GM18519 (cell line): ENCODE results near the gene KRTAP27-1.

Experiments
- ATAC-seq: cut with Tn5 transposase; IDR thresholded peaks from one replicate; pipeline ENCODE4 v1.9.1; 2021; ENCODE audit warnings: mild to moderate bottlenecking, moderate library complexity; ENCODE audit not compliant: unreplicated experiment, low FRiP score

Gene KRTAP27-1

GRCh38 chr21:30337276-30337744 is at the start of gene KRTAP27-1:
Gene KRTAP27-1, minus strand, starts transcription at chr21:30337694. Its CDS starts 26 bp downstream, at chr21:30337668.
- no peak for ATAC-seq

DNA sequence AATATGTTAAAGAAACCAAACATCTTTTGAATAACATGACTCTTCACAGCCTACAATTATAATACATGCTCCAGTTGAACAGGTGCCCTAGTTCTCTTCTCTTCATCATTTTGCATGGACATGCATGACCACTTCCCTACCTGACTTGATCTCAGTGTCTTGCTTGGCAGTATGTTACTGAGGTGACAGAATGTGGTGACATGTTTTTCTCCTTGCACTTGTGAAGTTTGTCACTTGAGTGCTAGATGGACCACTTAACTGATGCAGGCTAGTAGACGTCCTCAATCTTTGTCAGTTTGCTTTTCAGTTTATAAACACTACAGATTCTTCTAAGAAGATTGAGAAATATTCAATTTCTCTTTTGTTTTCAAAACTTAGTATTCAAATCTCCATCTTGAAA is 44.7 kb upstream of the KRTAP27-1 start:
- ATAC-seq, result no peak

DNA sequence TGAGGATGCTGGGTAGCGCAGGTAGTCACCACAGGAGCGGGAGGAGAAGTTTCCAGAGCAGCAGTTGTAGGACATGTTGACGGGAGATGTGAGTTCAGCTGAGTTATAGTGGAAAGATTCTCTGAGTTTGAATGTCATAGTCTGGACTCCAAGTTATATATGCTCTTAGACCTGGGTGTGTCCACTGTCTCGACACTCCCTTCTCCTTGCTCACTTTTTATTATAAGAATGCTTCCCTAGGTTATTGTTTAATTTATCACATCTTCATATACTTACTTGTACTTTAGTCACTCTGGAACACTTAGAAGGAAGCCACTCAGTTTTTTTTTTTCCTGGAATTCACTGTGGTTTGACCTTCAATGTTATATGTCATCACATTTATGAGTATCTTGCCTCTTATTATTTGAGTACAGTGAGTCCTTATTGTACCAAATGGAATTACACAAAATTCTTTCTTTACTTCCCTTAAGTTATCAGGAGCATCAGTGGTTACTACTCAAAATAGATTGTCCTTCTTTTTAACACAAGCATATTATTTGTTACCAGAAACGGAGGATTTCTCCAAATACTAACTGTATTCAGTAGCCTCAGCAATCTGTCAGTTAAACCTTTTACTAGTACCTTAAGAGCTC is 34.8 kb upstream of the KRTAP27-1 start, which contains the start of gene KRTAP13-2:
TSS of gene KRTAP13-2 (minus strand) at position 133 of the 632 bp plus-strand sequence. CDS start at position 75, 58 bp downstream.
- ATAC-seq, result no peak

GRCh38 chr21:30355906-30356305 is 18.4 kb upstream of the KRTAP27-1 start:
- ATAC-seq, result no peak

DNA sequence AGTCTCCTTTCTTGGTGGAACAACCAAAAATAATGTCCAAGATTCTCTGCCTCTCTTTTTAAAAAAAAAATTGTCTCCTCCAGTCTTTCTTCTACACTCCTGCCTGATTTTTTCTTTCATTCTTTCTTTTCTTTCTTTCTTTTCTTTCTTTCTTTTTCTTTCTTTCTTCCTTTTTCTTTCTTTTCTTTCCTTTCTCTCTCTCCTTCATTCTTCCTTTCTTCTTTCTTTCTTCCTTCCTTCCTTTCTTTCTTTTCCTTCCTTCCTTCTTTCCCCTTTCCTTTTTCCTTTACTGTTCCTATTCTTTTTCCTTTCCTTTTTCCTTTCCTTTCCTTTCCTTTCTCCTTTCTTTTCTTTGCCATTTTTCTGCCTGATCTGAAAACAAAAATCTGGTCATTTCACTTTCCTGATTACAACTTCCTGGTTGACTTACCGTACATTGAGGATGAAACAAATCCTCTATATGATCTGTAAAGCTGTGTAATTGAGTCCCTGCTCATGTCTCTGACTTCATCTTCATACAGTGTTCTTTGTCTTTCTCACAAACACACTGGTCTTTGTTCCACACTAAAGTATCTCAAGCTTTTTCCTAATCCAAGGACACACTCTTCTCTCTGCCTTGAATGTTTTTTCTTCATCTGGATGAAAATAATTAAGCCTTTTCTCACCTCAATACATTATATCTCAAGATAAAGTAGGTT is 17.0 kb upstream of the KRTAP27-1 start:
- no peak for ATAC-seq

DNA sequence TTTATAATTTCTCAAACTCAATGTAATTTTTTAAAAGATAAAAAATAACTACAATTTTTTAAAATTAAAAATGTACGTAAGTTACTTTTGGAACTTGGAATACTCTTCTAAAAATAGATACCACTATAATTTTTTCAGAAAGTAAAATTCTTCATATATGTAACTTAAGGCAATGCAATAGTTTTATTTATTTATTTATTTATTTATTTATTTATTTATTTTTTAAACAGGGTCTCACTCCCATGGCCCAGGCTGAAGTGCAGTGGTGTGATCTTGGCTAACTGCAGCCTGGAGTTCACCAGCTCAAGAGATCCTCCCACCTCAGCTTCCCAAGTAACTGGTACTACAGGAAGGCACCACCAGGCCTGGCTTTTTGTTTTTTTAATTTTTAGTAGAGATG is 14.0 kb upstream of the KRTAP27-1 start:
- ATAC-seq, result no peak

GRCh38 chr21:30349572-30349971 is 12.1 kb upstream of the KRTAP27-1 start:
- ATAC-seq, result no peak

GRCh38 chr21:30348506-30348905 is 11.0 kb upstream of the KRTAP27-1 start, which contains the start of gene KRTAP23-1:
Gene KRTAP23-1, minus strand, starts transcription at chr21:30348606. Its CDS starts 0 bp downstream, at chr21:30348606.
- ATAC-seq, result no peak

DNA sequence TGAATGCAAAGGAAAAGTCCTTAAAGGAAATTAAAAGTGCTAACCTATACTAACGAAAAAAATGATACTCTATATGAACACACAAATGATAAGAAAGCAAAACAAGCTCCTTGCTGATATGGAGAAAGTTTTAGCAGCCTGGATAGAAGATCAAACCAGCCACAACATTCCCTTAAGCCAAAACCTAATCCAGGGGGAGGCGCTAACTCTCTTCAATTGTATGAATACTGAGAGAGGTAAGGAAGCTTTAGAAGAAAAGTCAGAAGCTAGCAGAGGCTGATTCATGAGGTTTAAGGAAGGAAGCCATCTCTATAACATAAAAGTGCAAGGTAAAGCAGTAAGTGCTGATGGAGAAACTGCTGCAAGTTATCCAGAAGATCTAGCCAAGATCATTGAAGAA is 7.5 kb upstream of the KRTAP27-1 start:
- ATAC-seq, result no peak

GRCh38 chr21:30340714-30341573 is 3.5 kb upstream of the KRTAP27-1 start:
- peak; percentile 67 for ATAC-seq

GRCh38 chr21:30338717-30339116 is 1.2 kb upstream of the KRTAP27-1 start:
- ATAC-seq, result no peak

DNA sequence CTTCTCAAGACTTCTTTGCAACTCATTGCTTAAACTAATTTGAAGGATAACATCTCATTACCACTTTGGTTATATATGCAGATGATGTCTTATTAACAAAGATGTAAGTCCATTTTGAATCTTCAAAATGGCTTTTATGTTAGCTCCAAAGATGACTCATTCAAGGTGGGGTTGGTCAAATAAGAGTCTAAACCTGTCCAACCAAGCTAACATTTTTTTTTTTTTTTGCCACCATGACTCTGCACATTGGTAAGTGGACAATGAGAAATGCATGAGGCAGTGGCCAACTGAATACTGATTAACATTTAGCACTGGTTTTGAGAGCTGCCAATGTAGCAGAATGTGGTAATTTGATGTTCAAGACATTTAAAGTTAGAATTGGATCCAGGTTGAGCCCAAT is 278 bp upstream of the KRTAP27-1 start:
- ATAC-seq, result no peak

DNA sequence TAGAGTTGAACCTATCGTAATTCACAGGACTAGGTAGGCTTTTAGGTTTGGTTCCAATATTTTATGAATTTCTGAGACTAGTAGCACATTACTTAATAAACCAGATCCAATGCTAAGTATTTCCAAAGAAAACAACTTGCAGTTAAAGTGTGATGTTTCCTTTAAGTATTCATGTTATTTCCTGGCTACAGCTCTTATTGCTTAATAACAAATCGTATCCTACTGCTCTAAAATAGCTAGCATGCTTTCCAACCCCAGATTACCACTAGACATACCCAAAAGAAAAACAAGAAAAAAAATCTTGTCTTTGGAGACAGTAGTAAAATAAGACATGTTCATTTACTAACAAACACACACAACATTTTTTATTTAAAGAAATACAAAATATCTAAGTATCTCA is 898 bp downstream of the KRTAP27-1 start:
- no peak for ATAC-seq

DNA sequence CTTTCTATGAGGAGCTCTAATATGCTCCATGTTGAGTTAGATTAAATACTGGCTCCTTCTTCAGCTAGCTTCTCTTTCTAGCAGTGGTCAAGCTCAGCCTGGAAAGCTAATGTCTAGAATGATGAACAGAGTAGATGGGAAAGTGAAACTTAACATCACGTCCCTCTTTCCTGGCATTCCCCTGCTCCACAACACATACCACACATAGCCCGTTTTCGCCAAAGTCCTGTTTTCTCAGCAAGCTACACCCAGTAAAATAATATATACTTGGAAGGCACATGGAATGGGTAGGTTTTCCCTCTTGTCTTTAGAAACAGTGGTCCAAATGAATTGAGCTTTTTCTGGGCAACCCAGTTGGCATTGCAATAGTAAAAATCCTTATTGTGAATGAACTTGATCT is 3.8 kb downstream of the KRTAP27-1 start:
- ATAC-seq, result no peak

GRCh38 chr21:30332681-30333080 is 4.8 kb downstream of the KRTAP27-1 start:
- ATAC-seq, result no peak

- ATAC-seq, result no peak
These were observed 8.2 kb downstream of the KRTAP27-1 start for GRCh38 chr21:30329203-30329875.

DNA sequence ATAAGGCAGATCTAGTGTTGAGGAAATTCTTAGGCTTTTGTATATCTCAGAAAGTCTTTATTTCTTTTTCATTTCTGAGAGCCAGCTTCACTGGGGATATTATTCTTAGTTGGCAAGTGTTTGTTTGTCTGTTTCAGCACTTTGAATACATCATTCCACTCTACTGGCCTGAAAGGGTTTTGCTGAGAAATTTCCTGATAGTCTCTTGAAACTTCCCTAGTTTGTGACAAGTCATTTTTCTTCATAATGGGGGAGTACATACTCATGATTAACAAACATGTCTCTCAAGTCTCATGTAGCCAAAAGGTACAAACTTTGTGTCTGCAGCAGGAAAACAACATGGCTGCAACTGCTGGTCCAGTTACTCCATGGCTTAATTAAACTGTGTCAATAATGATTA is 11.1 kb downstream of the KRTAP27-1 start:
- no peak for ATAC-seq

DNA sequence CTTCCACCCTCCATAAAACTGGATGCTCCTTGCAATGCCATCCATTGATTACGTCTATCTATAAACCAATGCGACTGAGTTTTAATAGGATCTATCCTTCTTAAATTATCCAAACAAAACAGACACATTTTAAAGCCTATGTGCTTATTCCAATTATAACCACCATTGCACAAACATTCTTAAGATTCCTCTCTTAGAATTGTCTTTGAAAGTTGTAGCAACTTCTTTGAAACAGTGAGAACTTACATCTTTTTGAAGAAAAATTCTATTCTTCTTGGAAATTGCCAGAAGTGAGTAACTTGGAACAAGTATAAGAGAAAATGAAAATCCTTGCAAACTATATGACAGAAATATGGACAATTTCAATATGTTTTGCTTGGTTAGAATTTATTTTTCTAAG is 17.3 kb downstream of the KRTAP27-1 start, which contains the start of gene KRTAP26-1:
TSS of gene KRTAP26-1 (minus strand) at position 101 of the 400 bp plus-strand sequence. CDS start 280 bp downstream, outside the sequence.
- no peak for ATAC-seq

DNA sequence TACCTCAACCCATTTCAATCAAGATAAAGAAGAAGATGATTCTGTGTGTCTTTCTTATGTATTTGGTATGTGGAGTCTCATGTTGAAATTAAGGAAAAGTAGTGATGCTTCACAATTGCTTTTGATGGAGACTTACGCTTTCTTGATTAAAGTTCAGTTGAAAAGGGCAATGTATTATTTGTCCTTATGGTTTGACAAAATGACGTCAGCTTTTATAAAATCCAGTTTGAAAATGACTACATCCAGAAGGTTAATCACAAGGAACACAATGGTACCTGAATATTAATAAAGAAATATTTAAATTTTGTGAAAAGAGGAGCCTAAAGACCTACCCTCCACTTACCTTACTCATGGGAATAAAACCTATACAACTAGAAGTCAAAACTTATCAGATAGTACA is 21.8 kb downstream of the KRTAP27-1 start:
- ATAC-seq, result no peak

DNA sequence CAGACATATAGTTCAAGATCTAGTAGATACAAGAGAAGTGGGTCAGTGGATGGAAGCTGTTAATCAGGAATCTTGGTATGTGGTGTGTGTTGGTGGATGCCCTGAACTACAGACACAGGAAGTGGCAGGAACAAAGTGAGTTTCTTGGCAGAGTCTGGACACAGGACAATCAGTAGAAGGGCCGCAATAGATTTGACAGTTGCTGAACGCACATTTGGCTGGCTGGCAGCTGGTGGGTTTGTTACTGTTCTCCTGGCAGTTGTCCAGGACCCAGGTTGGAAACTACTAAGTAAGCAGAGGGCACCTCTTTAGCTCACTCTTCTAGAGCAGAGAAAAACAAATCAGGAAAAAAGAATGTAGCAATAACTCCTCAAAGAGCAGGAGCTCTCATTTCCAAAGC is 30.6 kb downstream of the KRTAP27-1 start:
- no peak for ATAC-seq
